AG04450 (cell line): Measurements from ENCODE around the gene NOSTRIN. TPM values are rescaled to one million over a fixed set of nuclear protein-coding genes. Genes with fewer than 3 reads are reported as not detected.

Experiments
- CTCF ChIA-PET: fragments of 300-600, 350-600 bp; formaldehyde crosslinking; extraction: SDS; loops from one replicate; lab custom pipeline; 2022; ENCODE audit warnings: antibody characterized with exemption, inconsistent platforms; lab: Charles Lee
- POLR2A ChIA-PET: fragments of 350-600 bp; formaldehyde crosslinking; extraction: SDS; loops from one replicate; lab custom pipeline; 2021; ENCODE audit warnings: antibody characterized with exemption, inconsistent platforms; lab: Yijun Ruan, JAX
- DNase-seq: peaks from one replicate; pipeline ENCODE4 v3.0.0-alpha.2; 2011; ENCODE audit warnings: low read depth, low spot score
- H3K27ac ChIP-seq: one replicate; pipeline ENCODE4 v1.5.1; 2012; ENCODE audit warnings: low read depth, low read length, control low read depth
- H3K27me3 ChIP-seq: one replicate; pipeline ENCODE4 v1.6.0; 2012; ENCODE audit warnings: low read length; ENCODE audit not compliant: control insufficient read depth, insufficient read depth
- H3K4me3 ChIP-seq: 2 replicates; pipeline ENCODE4 v1.5.1; 2011; ENCODE audit warnings: mild to moderate bottlenecking, low read depth, low read length, control low read depth
- H3K9me3 ChIP-seq: 2 replicates; pipeline ENCODE4 v1.5.1; 2012; ENCODE audit warnings: low read length; ENCODE audit not compliant: control insufficient read depth, insufficient read depth
- CTCF ChIP-seq: IDR thresholded peaks from 2 replicates; pipeline ENCODE4 v1.5.1; 2011; ENCODE audit warnings: low read depth, low read length, control low read depth, inconsistent platforms
- polyA plus RNA-seq: library from polyadenylated mRNA; depleted of rRNA; stranded (reverse); fragments of >200 nt; gene quantifications from 2 replicates; pipeline ENCODE4 v1.2.3, GENCODE V29; 2011

NOSTRIN gene
- polyA plus RNA-seq, 1 experiment = 0.10 TPM

GRCh38 chr2:168831662-168832061 lies 29.2 kb downstream of the NOSTRIN start:
- no peak for DNase-seq
- ChIA-PET POLR2A (no interaction called here), CTCF (no interaction called here)
- no peak overlapping the region for H3K4me3 ChIP-seq
- H3K27ac ChIP-seq = no peak overlapping the region
- no peak for TF ChIP-seq CTCF
- H3K27me3 ChIP-seq = no peaks in the 10 kb centered on the region
- H3K9me3 ChIP-seq = no peaks in the 10 kb centered on the region

GRCh38 chr2:168835969-168836368 lies 33.5 kb downstream of the NOSTRIN start:
- CTCF ChIA-PET = no interaction called here

GRCh38 chr2:168841445-168841844 lies 39.0 kb downstream of the NOSTRIN start:
- ChIA-PET POLR2A (no interaction called here), CTCF (no interaction called here)
- no peak overlapping the region for H3K4me3 ChIP-seq
- no peak for DNase-seq
- H3K27ac ChIP-seq = no peak overlapping the region
- TF ChIP-seq CTCF = no peak
- no peaks in the 10 kb centered on the region for H3K27me3 ChIP-seq
- H3K9me3 ChIP-seq = no peaks in the 10 kb centered on the region

More at GRCh38 chr2:168835969-168836368, 33.5 kb downstream of the NOSTRIN start:
- DNase-seq = no peak
- no peak for TF ChIP-seq CTCF
- POLR2A ChIA-PET = no interaction called here
- no peaks in the 10 kb centered on the region for H3K9me3 ChIP-seq
- no peak overlapping the region for H3K27ac ChIP-seq
- no peaks in the 10 kb centered on the region for H3K27me3 ChIP-seq
- no peak overlapping the region for H3K4me3 ChIP-seq

- no peak for DNase-seq
- no peaks in the 10 kb centered on the region for H3K9me3 ChIP-seq
- ChIA-PET POLR2A (no interaction called here), CTCF (no interaction called here)
- TF ChIP-seq CTCF = no peak
- no peak overlapping the region for H3K4me3 ChIP-seq
- H3K27ac ChIP-seq = no peak overlapping the region
- H3K27me3 ChIP-seq = no peaks in the 10 kb centered on the region
These were observed 40.8 kb downstream of the NOSTRIN start for GRCh38 chr2:168843253-168843652.

- CTCF ChIA-PET = no interaction called here
These were observed 45.8 kb downstream of the NOSTRIN start for GRCh38 chr2:168848225-168848624.

More at GRCh38 chr2:168848225-168848624, 45.8 kb downstream of the NOSTRIN start:
- no peaks in the 10 kb centered on the region for H3K9me3 ChIP-seq
- TF ChIP-seq CTCF = no peak
- H3K27ac ChIP-seq = no peak overlapping the region
- H3K4me3 ChIP-seq = no peak overlapping the region
- DNase-seq = no peak
- H3K27me3 ChIP-seq = no peaks in the 10 kb centered on the region
- POLR2A ChIA-PET = no interaction called here
